HepG2 (cell line): ENCODE results near the gene ESYT2. TPM values are rescaled to one million over a fixed set of nuclear protein-coding genes. Genes with fewer than 3 reads are reported as not detected.
A peak's percentile ranks its signal among the peaks of the same experiment; 100 is the strongest.

Source experiments
- ATAC-seq: fragments of 200-7000 bp; cut with Tn5 transposase; 3 replicates; pipeline ENCODE4 v1.9.1; 2020; ENCODE audit warnings: mild to moderate bottlenecking, moderate library complexity
- BruUV-seq: library from RNA; stranded (reverse); fragments of 400-500 nt; replicated peaks from 2 replicates; lab custom pipeline; 2021; lab: Mats Ljungman, UMichigan
- CTCF ChIA-PET: fragments of 300-600 bp; formaldehyde crosslinking; extraction: SDS; loops from one replicate; lab custom pipeline; 2021; ENCODE audit warnings: low total read pairs, inconsistent platforms, low intra/inter-chr PET ratio; lab: Yijun Ruan, JAX
- POLR2A ChIA-PET: fragments of 350-600 bp; sonication (Branson Sonifier 250); formaldehyde crosslinking; loops from one replicate; lab custom pipeline; 2020; ENCODE audit warnings: antibody characterized with exemption, inconsistent platforms; lab: Yijun Ruan, JAX
- DNase-seq: peaks from one replicate; pipeline ENCODE4 v3.0.0-alpha.2; 2015; ENCODE audit warnings: low spot score
- FAIRE-seq: peaks from 3 replicates; lab custom pipeline; 2011; peaks lifted over from hg19 to GRCh38; lab: Jason Lieb, UNC
- H2AFZ ChIP-seq: one replicate; pipeline ENCODE4 v1.6.1; 2011; ENCODE audit warnings: low read length, inconsistent platforms
- H3K27ac ChIP-seq: fragments of 300-600 bp; 3 replicates; pipeline ENCODE4 v1.8.0; 2011; ENCODE audit warnings: mixed run types, mild to moderate bottlenecking, mixed read lengths, low read length, inconsistent platforms; ENCODE audit not compliant: insufficient read depth; ENCODE audit errors: extremely low read length
- H3K27me3 ChIP-seq, 2 experiments: fragments of 200-600 bp in 1 of 2; 2 replicates in 1 of 2; 3 replicates in 1 of 2; pipeline versions ENCODE4 v1.6.0 to v1.8.0; 2011; ENCODE audit warnings: low read length in 2 of 2, mild to moderate bottlenecking in 2 of 2, moderate library complexity in 2 of 2, inconsistent platforms in 1 of 2; ENCODE audit not compliant: insufficient read depth in 2 of 2, control insufficient read depth in 1 of 2
- H3K36me3 ChIP-seq, 2 experiments: fragments of 200-600 bp in 1 of 2; replicated peaks in 1 of 2; 2 replicates in 1 of 2; 3 replicates in 1 of 2; pipeline versions ENCODE4 v1.5.1 to v1.8.0; 2011; ENCODE audit warnings: low read length in 2 of 2, inconsistent platforms in 1 of 2; ENCODE audit not compliant: insufficient read depth in 2 of 2, control insufficient read depth in 1 of 2
- H3K4me1 ChIP-seq: 2 replicates; pipeline ENCODE4 v1.5.1; 2012; ENCODE audit warnings: low read length, inconsistent platforms; ENCODE audit not compliant: insufficient read depth
- H3K4me2 ChIP-seq: 2 replicates; pipeline ENCODE4 v1.6.0; 2011; ENCODE audit warnings: low read depth, low read length, inconsistent platforms
- H3K4me3 ChIP-seq, 3 experiments: fragments of 200-600 bp in 1 of 3; sonication (generic), shearing (Covaris generic) in 1 of 3; replicated peaks in 1 of 3; 2 replicates each; pipeline ENCODE4 v1.5.1; 2011 to 2016; ENCODE audit warnings: low read length in 3 of 3, inconsistent platforms in 2 of 3, low read depth in 2 of 3, mild to moderate bottlenecking in 2 of 3, control low read depth in 1 of 3, mixed read lengths in 1 of 3; ENCODE audit not compliant: insufficient read depth in 1 of 3
- H3K79me2 ChIP-seq: one replicate; pipeline ENCODE4 v1.6.1; 2011; ENCODE audit warnings: low read length, inconsistent platforms; ENCODE audit not compliant: insufficient read depth
- H3K9ac ChIP-seq: 2 replicates; pipeline ENCODE4 v1.6.0; 2011; ENCODE audit warnings: mild to moderate bottlenecking, low read depth, low read length, inconsistent platforms; ENCODE audit not compliant: insufficient read depth
- H3K9me3 ChIP-seq: 2 replicates; pipeline ENCODE4 v1.5.1; 2012; ENCODE audit warnings: mild to moderate bottlenecking, low read length
- H4K20me1 ChIP-seq: 2 replicates; pipeline ENCODE4 v1.6.0; 2011; ENCODE audit warnings: inconsistent platforms, mild to moderate bottlenecking, low read length, moderate library complexity; ENCODE audit not compliant: insufficient read depth
- CBX5 ChIP-seq: sonication (generic); formaldehyde crosslinking; IDR thresholded peaks from 2 replicates; pipeline ENCODE4 v1.4.0; 2020; ENCODE audit warnings: missing genetic modification reagents, borderline replicate concordance
- NCOA5 ChIP-seq: sonication (generic); formaldehyde crosslinking; IDR thresholded peaks from 2 replicates; pipeline ENCODE4 v1.4.0; 2020; ENCODE audit warnings: missing genetic modification reagents
- NFKB2 ChIP-seq: sonication (generic); formaldehyde crosslinking; IDR thresholded peaks from 2 replicates; pipeline ENCODE4 v1.4.0; 2020; ENCODE audit warnings: missing genetic modification reagents, borderline replicate concordance
- NRL ChIP-seq: sonication (generic); formaldehyde crosslinking; IDR thresholded peaks from 2 replicates; pipeline ENCODE4 v1.5.0; 2020; ENCODE audit warnings: missing genetic modification reagents, mild to moderate bottlenecking, moderate library complexity, borderline replicate concordance
- PATZ1 ChIP-seq: sonication (generic); formaldehyde crosslinking; IDR thresholded peaks from 2 replicates; pipeline ENCODE4 v1.4.0; 2020; ENCODE audit warnings: missing genetic modification reagents
- RFX1 ChIP-seq: fragments of 450-650 bp; IDR thresholded peaks from 2 replicates; pipeline ENCODE4 v1.6.1; 2017
- STAG1 ChIP-seq: sonication (generic); formaldehyde crosslinking; IDR thresholded peaks from 2 replicates; pipeline ENCODE4 v1.4.0; 2020; ENCODE audit warnings: missing genetic modification reagents
- SYNCRIP ChIP-seq: fragments of 200-400 bp; formaldehyde crosslinking; IDR thresholded peaks from 2 replicates; pipeline ENCODE4 v1.6.1; 2018; ENCODE audit warnings: mild to moderate bottlenecking, low read depth, low read length; ENCODE audit not compliant: insufficient read depth
- ZC3H4 ChIP-seq: sonication (generic); formaldehyde crosslinking; IDR thresholded peaks from 2 replicates; pipeline ENCODE4 v1.4.0; 2020; ENCODE audit warnings: missing genetic modification reagents, borderline replicate concordance
- ZFAT ChIP-seq: sonication (generic); formaldehyde crosslinking; conservative IDR thresholded peaks from 2 replicates; pipeline ENCODE4 v1.8.1; 2023; ENCODE audit warnings: missing genetic modification reagents, inconsistent platforms
- ZNF460 ChIP-seq: sonication (generic); formaldehyde crosslinking; IDR thresholded peaks from 2 replicates; pipeline ENCODE4 v1.5.1; 2020; ENCODE audit warnings: missing genetic modification reagents, mild to moderate bottlenecking, borderline replicate concordance
- ZNF839 ChIP-seq: sonication (generic); formaldehyde crosslinking; IDR thresholded peaks from 2 replicates; pipeline ENCODE4 v1.4.0; 2020; ENCODE audit warnings: missing genetic modification reagents, mild to moderate bottlenecking, borderline replicate concordance
- WGBS: methylation state at CpG from one replicate; pipeline ENCODE4 v1.1.6; 2017; ENCODE audit warnings: low lambda C conversion rate; 5-methylcytosine and 5-hydroxymethylcytosine counted together
- in situ Hi-C: cut with HindIII; loops from 2 replicates; pipeline ENCODE4 v1.10.0; 2017; ENCODE audit warnings: low pct_unique_long_range_greater_than_20kb; ENCODE audit not compliant: extremely low pct_ligation_motif_present
- intact Hi-C: fragments of 100-400 bp; cut with micrococcal nuclease; formaldehyde crosslinking; loops from one replicate; pipeline ENCODE4 v1.10.0; 2022; ENCODE audit not compliant: unreplicated experiment
- polyA plus RNA-seq, 8 experiments: library from polyadenylated mRNA; depleted of rRNA in 3 of 8; stranded (reverse) in 7 of 8; unstranded in 1 of 8; fragments of >200 nt; fragmentation: Illumina TruSeq in 4 of 8; extraction: Trizol in 4 of 8; gene quantifications; 2 replicates each; pipeline versions ENCODE4 v1.2.1 to v1.2.3, GENCODE V29; 2011 to 2016; ENCODE audit warnings: low read depth in 4 of 8, missing spikeins in 1 of 8, mixed read lengths in 1 of 8; ENCODE audit not compliant: insufficient read depth in 1 of 8
- total RNA-seq, 5 experiments: library from RNA; depleted of rRNA; stranded (reverse); fragments of >200 nt; fragmentation: Illumina TruSeq; extraction: Trizol; gene quantifications; 2 replicates each; pipeline ENCODE4 v1.2.3, GENCODE V29; 2016; ENCODE audit warnings: low read depth in 1 of 5
- TF ChIP-seq, protein P1 (sequence below): sonication (generic); IDR thresholded peaks from 2 replicates; pipeline ENCODE4 v1.6.1; 2016; ENCODE audit warnings: low read depth, borderline replicate concordance
- TF ChIP-seq, protein P2 (sequence below), 2 experiments: sonication (generic) in 1 of 2; formaldehyde crosslinking in 1 of 2; IDR thresholded peaks; 2 replicates each; pipeline versions ENCODE4 v1.5.1 to v1.6.1; 2011 to 2020; ENCODE audit warnings: borderline replicate concordance in 1 of 2, low read depth in 1 of 2, low read length in 1 of 2, mild to moderate bottlenecking in 1 of 2, missing genetic modification reagents in 1 of 2, moderate library complexity in 1 of 2
- TF ChIP-seq, protein P3 (sequence below): sonication (generic); formaldehyde crosslinking; conservative IDR thresholded peaks from 2 replicates; pipeline ENCODE4 v1.8.0; 2022; ENCODE audit warnings: low read depth, missing genetic modification reagents

The ESYT2 gene
- total and polyA plus RNA-seq, 2 of the 13 experiments (the other 11 are each of a cell fraction or from before 2014, with no cell fraction given): 28.5 to 37.3 TPM

DNA sequence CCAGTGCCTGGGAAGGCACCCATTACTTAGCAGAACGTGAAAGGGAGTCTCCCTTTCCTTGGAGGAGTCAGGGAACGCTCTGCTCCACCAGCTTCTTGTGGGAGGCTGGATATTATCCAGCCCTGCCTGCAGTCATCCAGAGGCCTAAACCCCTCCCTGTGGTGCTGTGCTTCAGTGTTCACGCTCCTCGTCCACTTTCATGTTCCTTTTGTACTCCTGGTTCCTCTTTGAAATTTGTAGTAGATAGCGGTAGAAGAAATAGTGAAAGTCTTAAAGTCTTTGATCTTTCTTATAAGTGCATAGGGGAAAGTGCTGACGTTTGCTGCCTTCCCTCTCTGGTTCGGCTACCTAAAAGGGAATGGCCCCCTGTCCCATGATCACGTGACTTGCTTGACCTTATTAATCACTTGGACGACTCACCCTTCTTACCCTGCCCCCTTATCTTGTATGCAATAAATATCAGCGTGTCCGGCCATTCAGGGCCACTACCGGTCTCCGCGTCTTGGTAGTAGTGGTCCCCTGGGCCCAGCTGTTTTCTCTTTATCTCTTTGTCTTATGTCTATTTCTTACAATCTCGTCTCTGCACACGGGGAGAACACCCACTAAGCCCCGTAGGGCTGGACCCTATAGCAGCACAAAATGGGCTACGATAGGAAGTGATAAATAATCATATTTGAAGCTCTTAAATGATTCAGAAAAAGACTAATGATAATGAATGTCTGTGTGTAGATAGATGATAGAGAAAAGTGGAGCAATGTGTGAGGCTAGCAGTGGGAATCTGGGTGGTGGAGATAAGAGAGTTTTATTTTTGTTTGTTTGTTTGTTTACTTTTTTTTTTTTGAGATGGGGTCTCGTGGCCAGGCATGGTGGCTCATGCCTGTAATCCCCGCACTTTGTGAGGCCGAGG, 5.8 kb upstream of the ESYT2 start (continued):
- TF ChIP-seq, protein P1, sequence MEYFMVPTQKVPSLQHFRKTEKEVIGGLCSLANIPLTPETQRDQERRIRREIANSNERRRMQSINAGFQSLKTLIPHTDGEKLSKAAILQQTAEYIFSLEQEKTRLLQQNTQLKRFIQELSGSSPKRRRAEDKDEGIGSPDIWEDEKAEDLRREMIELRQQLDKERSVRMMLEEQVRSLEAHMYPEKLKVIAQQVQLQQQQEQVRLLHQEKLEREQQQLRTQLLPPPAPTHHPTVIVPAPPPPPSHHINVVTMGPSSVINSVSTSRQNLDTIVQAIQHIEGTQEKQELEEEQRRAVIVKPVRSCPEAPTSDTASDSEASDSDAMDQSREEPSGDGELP: peak; percentile 15; the same call in 1 of the 2 replicates
- TF ChIP-seq ZNF460 (CRISPR knock-in tag) (no peak), NCOA5 (CRISPR knock-in tag) (no peak), ZNF839 (CRISPR knock-in tag) (no peak), NRL (CRISPR knock-in tag) (no peak)
- TF ChIP-seq, protein P2, sequence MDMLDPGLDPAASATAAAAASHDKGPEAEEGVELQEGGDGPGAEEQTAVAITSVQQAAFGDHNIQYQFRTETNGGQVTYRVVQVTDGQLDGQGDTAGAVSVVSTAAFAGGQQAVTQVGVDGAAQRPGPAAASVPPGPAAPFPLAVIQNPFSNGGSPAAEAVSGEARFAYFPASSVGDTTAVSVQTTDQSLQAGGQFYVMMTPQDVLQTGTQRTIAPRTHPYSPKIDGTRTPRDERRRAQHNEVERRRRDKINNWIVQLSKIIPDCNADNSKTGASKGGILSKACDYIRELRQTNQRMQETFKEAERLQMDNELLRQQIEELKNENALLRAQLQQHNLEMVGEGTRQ (IDR thresholded peaks at IDR 0.05; ENCODE audit: low read depth, low read length): peak; percentile 79
- TF ChIP-seq, protein P2 (CRISPR knock-in tag; IDR thresholded peaks at IDR 0.05; ENCODE audit: borderline replicate concordance): no peak

DNA sequence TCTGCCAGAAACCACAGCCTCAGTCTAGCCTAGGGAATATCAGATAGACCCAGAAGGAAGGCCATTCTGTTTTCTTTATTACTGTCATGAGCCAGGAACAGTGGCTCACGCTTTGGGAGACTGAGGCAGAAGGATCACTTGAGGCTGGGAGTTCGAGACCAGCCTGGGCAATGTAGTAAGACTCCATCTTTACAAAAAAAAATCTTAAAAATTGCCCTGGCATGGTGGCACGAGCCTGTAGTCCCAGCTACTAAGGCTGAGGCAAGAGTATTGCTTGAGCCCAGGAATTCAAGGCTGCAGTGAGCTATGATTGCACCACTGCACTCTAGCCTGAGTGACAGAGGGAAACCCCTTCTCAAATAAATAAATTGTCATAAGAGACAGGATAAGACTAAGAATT, 3.7 kb upstream of the ESYT2 start:
- H3K27ac ChIP-seq: no peak overlapping the region
- H3K9me3 ChIP-seq: no peaks in the 10 kb centered on the region
- no peaks in the 10 kb centered on the region for H3K36me3 ChIP-seq
- POLR2A ChIA-PET: interaction anchor here (5.0 kb wide), 1 partner anchor 17 kb away, joined by 30 read pairs; no protein-coding TSS in a partner anchor
- DNase-seq: no peak
- H3K27me3 ChIP-seq: no peaks in the 10 kb centered on the region; a peak in 1 of 5 replicates
- no peak overlapping the region for H3K9ac ChIP-seq
- FAIRE-seq: no peak
- in situ Hi-C loops: no loop called here
- no peak overlapping the region for H3K4me2 ChIP-seq
- peaks cover 38% of the 10 kb centered on the region for H3K4me1 ChIP-seq
- H4K20me1 ChIP-seq: 0 out of 2 replicates have a peak, but pooled peaks cover 2% of the 10 kb centered on the region
- H3K4me3 ChIP-seq: no peak overlapping the region
- H2AFZ ChIP-seq: no peak overlapping the region
- intact Hi-C loops: no loop called here
- ATAC-seq: no peak
- CTCF ChIA-PET: no interaction called here
- BruUV-seq: no TSS peak
- H3K79me2 ChIP-seq: peaks cover 4% of the 10 kb centered on the region
- 29% methylated on average over 3 of the region's 3 CpGs for WGBS
- TF ChIP-seq ZC3H4 (no peak), CBX5 (CRISPR knock-in tag) (no peak), ZFAT (no peak), RFX1 (no peak), STAG1 (CRISPR knock-in tag) (no peak), SYNCRIP (no peak), PATZ1 (CRISPR knock-in tag) (no peak), NFKB2 (CRISPR knock-in tag) (no peak)
- TF ChIP-seq, protein P3, sequence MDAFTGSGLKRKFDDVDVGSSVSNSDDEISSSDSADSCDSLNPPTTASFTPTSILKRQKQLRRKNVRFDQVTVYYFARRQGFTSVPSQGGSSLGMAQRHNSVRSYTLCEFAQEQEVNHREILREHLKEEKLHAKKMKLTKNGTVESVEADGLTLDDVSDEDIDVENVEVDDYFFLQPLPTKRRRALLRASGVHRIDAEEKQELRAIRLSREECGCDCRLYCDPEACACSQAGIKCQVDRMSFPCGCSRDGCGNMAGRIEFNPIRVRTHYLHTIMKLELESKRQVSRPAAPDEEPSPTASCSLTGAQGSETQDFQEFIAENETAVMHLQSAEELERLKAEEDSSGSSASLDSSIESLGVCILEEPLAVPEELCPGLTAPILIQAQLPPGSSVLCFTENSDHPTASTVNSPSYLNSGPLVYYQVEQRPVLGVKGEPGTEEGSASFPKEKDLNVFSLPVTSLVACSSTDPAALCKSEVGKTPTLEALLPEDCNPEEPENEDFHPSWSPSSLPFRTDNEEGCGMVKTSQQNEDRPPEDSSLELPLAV (CRISPR knock-in tag): no peak
